Prostate gland (tissue), 2 donors: ENCODE results near the gene NEURL1B. TPM values are rescaled to one million over a fixed set of nuclear protein-coding genes. Genes with fewer than 3 reads are reported as not detected.

ENCODE experiments used
- DNase-seq: peaks from one replicate; pipeline ENCODE4 v3.0.0-alpha.2; 2019; ENCODE audit warnings: low spot score
- H3K27ac ChIP-seq, 2 donors: fragments of 200-600 bp; sonication (generic); 2 replicates each; pipeline ENCODE4 v1.5.1; 2017 to 2019
- H3K27me3 ChIP-seq: fragments of 200-600 bp; sonication (generic); replicated peaks from 2 replicates; pipeline ENCODE4 v1.5.1; 2019; ENCODE audit not compliant: insufficient read depth
- H3K36me3 ChIP-seq, 2 donors: fragments of 200-600 bp; sonication (generic); 1 replicate in 1 of 2; 2 replicates in 1 of 2; pipeline versions ENCODE4 v1.5.1 to v1.8.1; 2017 to 2019
- H3K4me1 ChIP-seq: fragments of 200-600 bp; sonication (generic); replicated peaks from 2 replicates; pipeline ENCODE4 v1.5.1; 2019
- H3K4me3 ChIP-seq, 2 donors: fragments of 200-600 bp; sonication (generic); 2 replicates each; pipeline ENCODE4 v1.5.1; 2017 to 2019
- H3K9me3 ChIP-seq: fragments of 200-600 bp; sonication (generic); 2 replicates; pipeline ENCODE4 v1.5.1; 2017
- CTCF ChIP-seq, 4 experiments: fragments of 200-600 bp in 2 of 4; fragments of 450-650 bp in 2 of 4; sonication (generic) in 2 of 4; IDR thresholded peaks; 1 replicate in 3 of 4; 2 replicates in 1 of 4; pipeline ENCODE4 v1.5.1; 2016 to 2019; ENCODE audit warnings: antibody characterized with exemption in 4 of 4, mild to moderate bottlenecking in 2 of 4, moderate library complexity in 2 of 4
- POLR2A ChIP-seq: fragments of 450-650 bp; IDR thresholded peaks from one replicate; pipeline ENCODE4 v1.6.1; 2016; ENCODE audit warnings: antibody characterized with exemption, mild to moderate bottlenecking
- POLR2AphosphoS5 ChIP-seq: sonication (generic); formaldehyde crosslinking; IDR thresholded peaks from one replicate; pipeline ENCODE4 v1.6.1; 2017; ENCODE audit warnings: antibody characterized with exemption
- WGBS: methylation state at CpG from one replicate; pipeline ENCODE4 v1.1.5; 2018; 5-methylcytosine and 5-hydroxymethylcytosine counted together
- intact Hi-C: fragments of 100-400 bp; cut with DNase I; formaldehyde crosslinking; loops from one replicate; pipeline ENCODE4 v1.14.2; 2022
- total RNA-seq, 2 donors: library from RNA; depleted of rRNA; stranded (reverse); fragments of >200 nt; gene quantifications; one replicate each; pipeline ENCODE4 v1.1.0, GENCODE V29; 2016

NEURL1B gene
- total RNA-seq, 2 donors from 2014 or later, result 23.9 to 39.9 TPM

GRCh38 chr5:172694541-172694940, 53.5 kb downstream of the NEURL1B start:
- TF ChIP-seq POLR2A (no peak), CTCF (IDR thresholded peaks at IDR 0.05) (no peak), POLR2AphosphoS5 (no peak)
- Histone ChIP-seq H3K9me3 (no peaks in the 10 kb centered on the region), H3K4me1 (peaks cover 12% of the 10 kb centered on the region), H3K36me3 (no peaks in the 10 kb centered on the region), H3K27ac (peak overlapping the region in 1 of 2 donors; percentile 71), H3K4me3 (no peak overlapping the region), H3K27me3 (no peaks in the 10 kb centered on the region)
- intact Hi-C loops, result no loop called here
- no peak for DNase-seq
- 86% methylated on average over 8 of the region's 8 CpGs for WGBS

GRCh38 chr5:172695232-172696054, 54.4 kb downstream of the NEURL1B start:
- intact Hi-C loops, result loop anchor here (2.0 to 5.0 kb wide), 2 partner anchors 139 to 233 kb away; no protein-coding TSS in a partner anchor
- Histone ChIP-seq H3K27me3 (no peaks in the 10 kb centered on the region), H3K27ac (peak overlapping the region; percentile 71 to 78), H3K36me3 (no peaks in the 10 kb centered on the region), H3K4me1 (peaks cover 9% of the 10 kb centered on the region), H3K9me3 (no peaks in the 10 kb centered on the region), H3K4me3 (no peak overlapping the region)
- TF ChIP-seq POLR2A (no peak), POLR2AphosphoS5 (no peak), CTCF (IDR thresholded peaks at IDR 0.05) (no peak)
- no peak for DNase-seq
- WGBS, result 59% methylated on average over 14 of the region's 14 CpGs

- intact Hi-C loops, result loop anchor here (2.0 to 5.0 kb wide), 2 partner anchors 140 to 234 kb away; no protein-coding TSS in a partner anchor
- no peaks in the 10 kb centered on the region for H3K9me3 ChIP-seq
- no peak for DNase-seq
- no peaks in the 10 kb centered on the region for H3K36me3 ChIP-seq
- peaks cover 9% of the 10 kb centered on the region for H3K4me1 ChIP-seq
- H3K27ac ChIP-seq, result peak overlapping the region; percentile 71 to 78
- no peaks in the 10 kb centered on the region for H3K27me3 ChIP-seq
- WGBS, result 59% methylated on average over 17 of the region's 20 CpGs
- no peak overlapping the region for H3K4me3 ChIP-seq
- no peak for TF ChIP-seq POLR2AphosphoS5
- TF ChIP-seq CTCF (IDR thresholded peaks at IDR 0.05), result no peak
- no peak for TF ChIP-seq POLR2A
Measured at GRCh38 chr5:172696171-172696849, 55.2 kb downstream of the NEURL1B start.

- Histone ChIP-seq H3K4me1 (peaks cover 9% of the 10 kb centered on the region), H3K27me3 (no peaks in the 10 kb centered on the region), H3K9me3 (no peaks in the 10 kb centered on the region), H3K27ac (peak overlapping the region; percentile 71 to 78), H3K4me3 (peak overlapping the region; percentile 43 to 44), H3K36me3 (no peaks in the 10 kb centered on the region)
- WGBS, result 17% methylated on average over 36 of the region's 36 CpGs
- DNase-seq, result peak; percentile 86
- TF ChIP-seq POLR2A (peak; percentile 51), POLR2AphosphoS5 (peak; percentile 82), CTCF (IDR thresholded peaks at IDR 0.05) (peak; percentile 86 to 96 (median 95))
- intact Hi-C loops, result loop anchor here (1.0 to 5.0 kb wide), 4 partner anchors 56 to 235 kb away; partner anchors contain the start of gene NEURL1B
Measured at GRCh38 chr5:172697123-172698121, 56.4 kb downstream of the NEURL1B start.
